Chondrocyte (in vitro differentiated cells): ENCODE data around the gene TXNRD2. TPM values are rescaled to one million over a fixed set of nuclear protein-coding genes. Genes with fewer than 3 reads are reported as not detected.

ENCODE experiments used
- DNase-seq: peaks from one replicate; pipeline ENCODE4 v3.0.0; 2021; ENCODE audit warnings: mixed read lengths, low spot score
- H3K27ac Mint-ChIP-seq: one replicate; pipeline ENCODE4 v1.8.0; 2021; ENCODE audit warnings: mild to moderate bottlenecking, moderate library complexity, mixed read lengths; ENCODE audit not compliant: unreplicated experiment
- H3K27me3 Mint-ChIP-seq: 2 replicates; pipeline ENCODE4 v1.8.0; 2021; ENCODE audit warnings: low read depth, mixed read lengths
- H3K36me3 Mint-ChIP-seq: 2 replicates; pipeline ENCODE4 v1.8.0; 2021; ENCODE audit warnings: low read depth, mixed read lengths
- H3K4me1 Mint-ChIP-seq: 2 replicates; pipeline ENCODE4 v1.8.0; 2021; ENCODE audit warnings: low read depth, mild to moderate bottlenecking, mixed read lengths
- H3K4me3 Mint-ChIP-seq: one replicate; pipeline ENCODE4 v1.8.0; 2021; ENCODE audit warnings: mild to moderate bottlenecking, moderate library complexity, mixed read lengths; ENCODE audit not compliant: unreplicated experiment
- H3K9me3 Mint-ChIP-seq: 2 replicates; pipeline ENCODE4 v1.8.0; 2021; ENCODE audit warnings: low read depth, mixed read lengths
- CTCF ChIP-seq: fragments of 200-600 bp; sonication (generic); IDR thresholded peaks from 2 replicates; pipeline ENCODE4 v1.5.0; 2021; ENCODE audit warnings: antibody characterized with exemption, mild to moderate bottlenecking, moderate library complexity
- total RNA-seq: library from RNA; stranded (reverse); gene quantifications from 3 replicates; pipeline ENCODE4 v1.2.1, GENCODE V29; 2021

The TXNRD2 gene
- total RNA-seq, 1 donor from 2014 or later: 14.1 TPM

- H3K36me3 Mint-ChIP-seq: no peaks in the 10 kb centered on the region
- no peaks in the 10 kb centered on the region for H3K27me3 Mint-ChIP-seq
- no peak for DNase-seq
- peak overlapping the region; percentile 34 for H3K4me3 Mint-ChIP-seq
- no peaks in the 10 kb centered on the region for H3K9me3 Mint-ChIP-seq
- peak overlapping the region; percentile 81 for H3K27ac Mint-ChIP-seq
- H3K4me1 Mint-ChIP-seq: peaks cover 25% of the 10 kb centered on the region
- no peak for TF ChIP-seq CTCF
Measured at GRCh38 chr22:19843857-19844376, 97.7 kb downstream of the TXNRD2 start.

- H3K27me3 Mint-ChIP-seq: no peaks in the 10 kb centered on the region
- H3K9me3 Mint-ChIP-seq: no peaks in the 10 kb centered on the region
- no peak overlapping the region for H3K27ac Mint-ChIP-seq
- TF ChIP-seq CTCF: no peak
- no peaks in the 10 kb centered on the region for H3K36me3 Mint-ChIP-seq
- no peak overlapping the region for H3K4me3 Mint-ChIP-seq
- DNase-seq: no peak
- peaks cover 25% of the 10 kb centered on the region for H3K4me1 Mint-ChIP-seq
Measured at GRCh38 chr22:19843107-19843856, 98.3 kb downstream of the TXNRD2 start.

- H3K27me3 Mint-ChIP-seq: no peaks in the 10 kb centered on the region
- no peak for TF ChIP-seq CTCF
- no peaks in the 10 kb centered on the region for H3K9me3 Mint-ChIP-seq
- H3K4me3 Mint-ChIP-seq: no peak overlapping the region
- H3K27ac Mint-ChIP-seq: no peak overlapping the region
- DNase-seq: no peak
- no peaks in the 10 kb centered on the region for H3K36me3 Mint-ChIP-seq
- H3K4me1 Mint-ChIP-seq: peaks cover 25% of the 10 kb centered on the region
Measured at GRCh38 chr22:19842393-19843106, 99.1 kb downstream of the TXNRD2 start.

- H3K9me3 Mint-ChIP-seq: no peaks in the 10 kb centered on the region
- H3K27ac Mint-ChIP-seq: no peak overlapping the region
- no peaks in the 10 kb centered on the region for H3K36me3 Mint-ChIP-seq
- no peak for TF ChIP-seq CTCF
- no peak overlapping the region for H3K4me3 Mint-ChIP-seq
- DNase-seq: no peak
- no peaks in the 10 kb centered on the region for H3K27me3 Mint-ChIP-seq
- peaks cover 25% of the 10 kb centered on the region for H3K4me1 Mint-ChIP-seq
Measured at GRCh38 chr22:19841641-19842392, 99.8 kb downstream of the TXNRD2 start.
